ENCODE data around the gene ARFGAP2.

DNA sequence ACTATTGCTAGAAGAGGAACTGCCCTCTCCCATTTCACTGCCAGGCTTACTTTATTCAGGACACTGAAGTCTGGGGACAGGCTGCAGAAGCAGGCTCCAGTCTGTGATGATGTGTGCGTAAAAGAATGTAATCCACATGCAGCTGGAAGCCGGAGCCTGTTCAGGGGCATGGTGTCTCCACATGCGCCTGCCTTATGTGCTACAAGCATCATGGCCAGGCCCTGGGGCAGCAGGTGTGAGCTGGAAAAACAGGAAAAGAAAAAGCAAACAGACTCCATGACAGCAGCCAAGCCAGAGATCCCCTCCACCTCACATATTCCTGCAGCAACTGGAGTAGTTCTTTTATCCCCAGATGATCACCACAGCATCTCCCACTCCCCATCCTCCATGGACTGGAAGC is 33.4 kb downstream of the ARFGAP2 start:
- TF ChIP-seq ZFP3 (CRISPR knock-in tag; IDR thresholded peaks at IDR 0.05) (no peak), CSDC2 (CRISPR knock-in tag; IDR thresholded peaks at IDR 0.05) (no peak), ZFP30 (CRISPR knock-in tag; IDR thresholded peaks at IDR 0.05) (no peak), ESRRG (CRISPR knock-in tag; IDR thresholded peaks at IDR 0.05) (no peak), ISL1 (CRISPR knock-in tag; IDR thresholded peaks at IDR 0.05) (no peak), ARNTL (CRISPR knock-in tag; IDR thresholded peaks at IDR 0.05; ENCODE audit: borderline replicate concordance, low read depth) (no peak), ZC3H10 (CRISPR knock-in tag; IDR thresholded peaks at IDR 0.05) (no peak), PPARA (CRISPR knock-in tag; IDR thresholded peaks at IDR 0.05; ENCODE audit: borderline replicate concordance) (no peak)
- TF ChIP-seq, protein P1, sequence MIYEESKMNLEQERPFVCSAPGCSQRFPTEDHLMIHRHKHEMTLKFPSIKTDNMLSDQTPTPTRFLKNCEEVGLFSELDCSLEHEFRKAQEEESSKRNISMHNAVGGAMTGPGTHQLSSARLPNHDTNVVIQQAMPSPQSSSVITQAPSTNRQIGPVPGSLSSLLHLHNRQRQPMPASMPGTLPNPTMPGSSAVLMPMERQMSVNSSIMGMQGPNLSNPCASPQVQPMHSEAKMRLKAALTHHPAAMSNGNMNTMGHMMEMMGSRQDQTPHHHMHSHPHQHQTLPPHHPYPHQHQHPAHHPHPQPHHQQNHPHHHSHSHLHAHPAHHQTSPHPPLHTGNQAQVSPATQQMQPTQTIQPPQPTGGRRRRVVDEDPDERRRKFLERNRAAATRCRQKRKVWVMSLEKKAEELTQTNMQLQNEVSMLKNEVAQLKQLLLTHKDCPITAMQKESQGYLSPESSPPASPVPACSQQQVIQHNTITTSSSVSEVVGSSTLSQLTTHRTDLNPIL (CRISPR knock-in tag; IDR thresholded peaks at IDR 0.05; ENCODE audit: low read depth), result no peak
- TF ChIP-seq, protein P2, sequence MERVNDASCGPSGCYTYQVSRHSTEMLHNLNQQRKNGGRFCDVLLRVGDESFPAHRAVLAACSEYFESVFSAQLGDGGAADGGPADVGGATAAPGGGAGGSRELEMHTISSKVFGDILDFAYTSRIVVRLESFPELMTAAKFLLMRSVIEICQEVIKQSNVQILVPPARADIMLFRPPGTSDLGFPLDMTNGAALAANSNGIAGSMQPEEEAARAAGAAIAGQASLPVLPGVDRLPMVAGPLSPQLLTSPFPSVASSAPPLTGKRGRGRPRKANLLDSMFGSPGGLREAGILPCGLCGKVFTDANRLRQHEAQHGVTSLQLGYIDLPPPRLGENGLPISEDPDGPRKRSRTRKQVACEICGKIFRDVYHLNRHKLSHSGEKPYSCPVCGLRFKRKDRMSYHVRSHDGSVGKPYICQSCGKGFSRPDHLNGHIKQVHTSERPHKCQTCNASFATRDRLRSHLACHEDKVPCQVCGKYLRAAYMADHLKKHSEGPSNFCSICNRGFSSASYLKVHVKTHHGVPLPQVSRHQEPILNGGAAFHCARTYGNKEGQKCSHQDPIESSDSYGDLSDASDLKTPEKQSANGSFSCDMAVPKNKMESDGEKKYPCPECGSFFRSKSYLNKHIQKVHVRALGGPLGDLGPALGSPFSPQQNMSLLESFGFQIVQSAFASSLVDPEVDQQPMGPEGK (CRISPR knock-in tag; IDR thresholded peaks at IDR 0.05; ENCODE audit: borderline replicate concordance), result no peak
- TF ChIP-seq, protein P3, sequence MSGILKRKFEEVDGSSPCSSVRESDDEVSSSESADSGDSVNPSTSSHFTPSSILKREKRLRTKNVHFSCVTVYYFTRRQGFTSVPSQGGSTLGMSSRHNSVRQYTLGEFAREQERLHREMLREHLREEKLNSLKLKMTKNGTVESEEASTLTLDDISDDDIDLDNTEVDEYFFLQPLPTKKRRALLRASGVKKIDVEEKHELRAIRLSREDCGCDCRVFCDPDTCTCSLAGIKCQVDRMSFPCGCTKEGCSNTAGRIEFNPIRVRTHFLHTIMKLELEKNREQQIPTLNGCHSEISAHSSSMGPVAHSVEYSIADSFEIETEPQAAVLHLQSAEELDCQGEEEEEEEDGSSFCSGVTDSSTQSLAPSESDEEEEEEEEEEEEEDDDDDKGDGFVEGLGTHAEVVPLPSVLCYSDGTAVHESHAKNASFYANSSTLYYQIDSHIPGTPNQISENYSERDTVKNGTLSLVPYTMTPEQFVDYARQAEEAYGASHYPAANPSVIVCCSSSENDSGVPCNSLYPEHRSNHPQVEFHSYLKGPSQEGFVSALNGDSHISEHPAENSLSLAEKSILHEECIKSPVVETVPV (CRISPR knock-in tag; IDR thresholded peaks at IDR 0.05), result no peak

All from SK-N-SH treated with all-trans-retinoic acid at 6 μM for 48 hours (cell line).